GM12865 (cell line): ENCODE results near the gene NUP93.
"Not testable (repeated sequence)": the region's sequence is repeated elsewhere in the genome, so short reads cannot be mapped to it uniquely, and the experiment has no call there.

Experiments used
- DNase-seq: peaks from one replicate; pipeline ENCODE4 v3.0.0; 2010; ENCODE audit warnings: low read depth
- H3K4me3 ChIP-seq: 2 replicates; pipeline ENCODE4 v1.5.1; 2011; ENCODE audit warnings: mild to moderate bottlenecking, low read depth, low read length, control low read depth
- TF ChIP-seq, protein P1 (sequence below): IDR thresholded peaks from 2 replicates; pipeline ENCODE4 v1.5.1; 2011; ENCODE audit warnings: low read length, control low read depth, low read depth, inconsistent platforms; ENCODE audit not compliant: insufficient read depth; ENCODE audit errors: missing control alignments

The NUP93 gene

GRCh38 chr16:56810954-56811353, 81.0 kb downstream of the NUP93 start:
- DNase-seq, result no peak
- H3K4me3 ChIP-seq, result no peak overlapping the region
- TF ChIP-seq, protein P1, sequence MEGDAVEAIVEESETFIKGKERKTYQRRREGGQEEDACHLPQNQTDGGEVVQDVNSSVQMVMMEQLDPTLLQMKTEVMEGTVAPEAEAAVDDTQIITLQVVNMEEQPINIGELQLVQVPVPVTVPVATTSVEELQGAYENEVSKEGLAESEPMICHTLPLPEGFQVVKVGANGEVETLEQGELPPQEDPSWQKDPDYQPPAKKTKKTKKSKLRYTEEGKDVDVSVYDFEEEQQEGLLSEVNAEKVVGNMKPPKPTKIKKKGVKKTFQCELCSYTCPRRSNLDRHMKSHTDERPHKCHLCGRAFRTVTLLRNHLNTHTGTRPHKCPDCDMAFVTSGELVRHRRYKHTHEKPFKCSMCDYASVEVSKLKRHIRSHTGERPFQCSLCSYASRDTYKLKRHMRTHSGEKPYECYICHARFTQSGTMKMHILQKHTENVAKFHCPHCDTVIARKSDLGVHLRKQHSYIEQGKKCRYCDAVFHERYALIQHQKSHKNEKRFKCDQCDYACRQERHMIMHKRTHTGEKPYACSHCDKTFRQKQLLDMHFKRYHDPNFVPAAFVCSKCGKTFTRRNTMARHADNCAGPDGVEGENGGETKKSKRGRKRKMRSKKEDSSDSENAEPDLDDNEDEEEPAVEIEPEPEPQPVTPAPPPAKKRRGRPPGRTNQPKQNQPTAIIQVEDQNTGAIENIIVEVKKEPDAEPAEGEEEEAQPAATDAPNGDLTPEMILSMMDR, result no peak

GRCh38 chr16:56811602-56812001, 81.7 kb downstream of the NUP93 start:
- not testable (repeated sequence) for H3K4me3 ChIP-seq, DNase-seq

DNA sequence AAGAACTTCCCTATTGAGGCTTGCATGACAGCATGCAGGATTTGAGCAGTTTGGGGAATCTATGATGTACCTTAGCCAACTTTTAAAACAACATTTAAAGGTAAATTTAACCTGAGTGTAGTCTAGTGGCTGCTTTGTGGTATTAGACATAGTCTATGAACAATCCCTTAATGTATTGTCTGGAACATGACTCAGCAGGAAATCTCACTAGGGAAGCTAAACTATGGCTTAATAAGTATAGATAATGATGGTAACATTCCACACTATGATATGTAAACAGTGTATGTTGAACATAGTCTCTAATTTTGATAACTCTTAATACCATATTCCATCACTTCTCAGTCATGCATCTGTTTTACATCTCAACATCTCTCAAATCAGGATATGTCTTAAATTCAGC, 83.0 kb downstream of the NUP93 start:
- TF ChIP-seq, protein P1, result no peak
- H3K4me3 ChIP-seq, result no peak overlapping the region
- DNase-seq, result no peak

DNA sequence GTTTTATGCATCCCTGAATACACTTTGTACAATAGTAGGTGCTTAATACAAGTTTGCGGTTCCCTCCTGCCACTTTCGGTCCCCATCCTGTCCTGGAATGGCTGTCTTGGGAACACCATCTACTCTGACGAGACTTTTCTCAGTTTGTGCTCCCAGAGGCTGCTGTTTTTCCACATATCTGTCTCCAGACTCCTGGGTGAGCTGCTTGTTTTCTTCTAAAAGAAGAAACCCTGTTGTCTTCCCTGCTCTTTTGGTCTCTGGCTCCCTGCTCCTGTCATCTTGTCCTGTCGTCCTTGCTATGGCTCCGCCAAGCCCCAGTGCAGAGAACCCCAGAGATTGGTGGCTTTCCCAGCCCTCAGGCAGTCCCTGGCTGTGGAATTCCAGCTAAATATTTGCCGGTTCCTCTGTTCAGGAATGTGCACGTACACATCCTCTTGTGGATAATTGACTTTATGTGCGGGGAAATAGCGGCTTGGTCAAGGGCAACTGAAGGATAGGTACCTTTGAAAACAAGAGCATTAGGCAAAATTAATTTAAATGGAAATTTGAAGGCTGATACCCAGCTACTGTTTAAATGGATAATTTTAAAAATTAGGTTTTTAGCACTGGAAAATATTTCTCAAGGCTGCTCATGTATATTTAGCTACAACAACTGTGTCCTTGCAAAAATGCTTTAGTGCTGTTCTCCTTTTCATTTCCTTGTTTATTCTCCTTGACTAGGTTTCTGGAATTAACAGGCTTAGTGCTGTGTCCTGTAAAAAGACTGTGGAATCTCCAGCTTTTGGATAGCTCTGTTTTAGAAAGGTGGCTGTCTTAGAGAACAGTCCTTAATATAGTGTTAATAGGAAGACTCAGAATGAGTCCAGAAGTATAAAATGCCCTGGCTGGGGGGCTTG, 84.9 kb downstream of the NUP93 start:
- TF ChIP-seq, protein P1, result no peak
- DNase-seq, result no peak
- no peak overlapping the region for H3K4me3 ChIP-seq

- no peak for DNase-seq
- TF ChIP-seq, protein P1, result no peak
- no peak overlapping the region for H3K4me3 ChIP-seq
Observed at GRCh38 chr16:56815721-56816120, 85.8 kb downstream of the NUP93 start.

DNA sequence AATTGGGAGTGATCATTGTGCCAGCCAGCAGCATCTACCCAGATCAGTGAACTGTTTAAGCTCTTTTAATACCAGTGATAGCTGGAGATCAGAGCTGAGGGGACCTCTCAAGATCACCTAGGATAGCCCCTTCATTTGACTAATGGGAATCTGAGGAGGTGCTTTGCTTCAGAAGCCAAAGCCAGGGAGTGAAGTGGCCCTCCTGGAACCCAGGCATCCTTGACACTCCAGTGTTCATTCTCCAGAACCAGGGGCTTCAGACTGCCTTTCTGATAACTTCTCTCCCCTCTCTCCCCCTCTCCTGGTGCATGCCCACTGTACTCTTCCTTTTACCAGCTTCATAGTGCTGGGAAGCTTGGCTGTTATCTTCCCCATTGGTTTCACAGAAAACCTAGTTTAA, 87.1 kb downstream of the NUP93 start:
- TF ChIP-seq, protein P1, result no peak
- DNase-seq, result no peak
- H3K4me3 ChIP-seq, result no peak overlapping the region

DNA sequence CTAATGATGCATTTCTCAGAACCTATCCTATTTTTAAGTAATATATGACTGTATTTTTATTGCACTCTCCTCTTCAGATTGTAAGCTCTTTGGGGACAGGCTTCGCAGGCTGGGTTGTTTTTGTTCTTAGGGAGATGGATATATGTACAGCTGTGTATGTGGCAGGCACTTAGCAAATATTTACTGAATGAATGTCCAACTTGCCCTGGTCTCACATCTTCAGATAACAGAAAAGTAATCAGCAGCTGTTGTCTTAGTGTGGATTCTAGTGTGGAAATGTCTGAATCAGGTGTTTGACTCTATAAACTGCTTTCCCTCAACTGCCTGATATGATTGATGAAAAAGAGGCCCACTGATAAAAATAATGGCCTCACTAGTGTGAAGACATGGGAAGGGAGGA, 88.0 kb downstream of the NUP93 start:
- TF ChIP-seq, protein P1, result no peak
- no peak for DNase-seq
- H3K4me3 ChIP-seq, result no peak overlapping the region
